ENCODE data around the gene CACNA1E. TPM values are rescaled to one million over a fixed set of nuclear protein-coding genes. Genes with fewer than 3 reads are reported as not detected.

The CACNA1E gene
- total and polyA plus RNA-seq, 2 of the 13 experiments (the other 11 are each of a cell fraction or from before 2014, with no cell fraction given), result not detected

DNA sequence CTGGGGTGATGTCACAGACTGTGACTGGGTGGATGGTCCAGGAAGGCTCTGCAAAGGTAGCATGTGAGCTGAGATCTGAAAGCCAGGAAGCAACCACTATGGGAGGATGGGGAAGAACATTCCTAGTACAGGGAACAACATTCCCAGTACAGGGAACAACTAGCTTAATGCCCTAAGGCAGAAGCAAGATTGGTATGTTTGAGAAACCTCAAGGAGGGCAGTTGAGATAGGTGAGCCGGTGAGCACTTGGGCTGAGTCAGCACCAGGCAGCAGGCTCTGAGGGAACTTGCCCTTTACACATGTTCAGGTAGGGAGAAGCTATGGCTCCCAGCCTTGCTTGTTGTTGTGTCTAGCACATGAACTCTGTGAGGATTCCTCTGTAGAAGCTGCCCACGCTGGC, 24.2 kb upstream of the CACNA1E start:
- 7% methylated on average over 2 of the region's 2 CpGs for WGBS (ENCODE audit: low lambda C conversion rate)
- Histone ChIP-seq H3K27me3 (ENCODE audit: control insufficient read depth in 1 of 2, insufficient read depth in 2 of 2, low read length in 2 of 2) (no peaks in the 10 kb centered on the region), H3K4me1 (ENCODE audit: insufficient read depth, low read length) (no peaks in the 10 kb centered on the region), H3K9me3 (ENCODE audit: low read length) (no peaks in the 10 kb centered on the region), H3K4me2 (ENCODE audit: low read depth, low read length) (no peak overlapping the region), H3K79me2 (ENCODE audit: insufficient read depth, low read length) (no peaks in the 10 kb centered on the region), H3K9ac (ENCODE audit: insufficient read depth, low read depth, low read length) (no peak overlapping the region), H3K36me3 (replicated peaks in 1 of 2; ENCODE audit: control insufficient read depth in 1 of 2, insufficient read depth in 2 of 2, low read length in 2 of 2) (no peaks in the 10 kb centered on the region), H4K20me1 (ENCODE audit: insufficient read depth, low read length) (no peaks in the 10 kb centered on the region), H2AFZ (ENCODE audit: low read length) (no peak overlapping the region), H3K4me3 (replicated peaks in 1 of 3; ENCODE audit: insufficient read depth in 1 of 3, low read depth in 2 of 3, low read length in 3 of 3) (no peak overlapping the region), H3K27ac (ENCODE audit: extremely low read length, insufficient read depth, low read length) (no peak overlapping the region)
- DNase-seq (ENCODE audit: low spot score), result no peak
- ChIA-PET POLR2A (no interaction called here), CTCF (ENCODE audit: low intra/inter-chr PET ratio, low total read pairs) (no interaction called here)
- intact Hi-C loops (cut with micrococcal nuclease; ENCODE audit: unreplicated experiment), result no loop called here
- in situ Hi-C loops (cut with HindIII; ENCODE audit: extremely low pct_ligation_motif_present, low pct_unique_long_range_greater_than_20kb), result no loop called here
- no TSS peak for BruUV-seq (replicated peaks)
- no peak for FAIRE-seq
- no peak for ATAC-seq
- TF ChIP-seq RXRA (CRISPR knock-in tag; IDR thresholded peaks at IDR 0.05), result no peak
- no peak for TF ChIP-seq ZNF768 (CRISPR knock-in tag; IDR thresholded peaks at IDR 0.05)
- TF ChIP-seq GABPA (IDR thresholded peaks at IDR 0.05; ENCODE audit: low read depth, low read length), result no peak
- TF ChIP-seq GABPA (CRISPR knock-in tag; IDR thresholded peaks at IDR 0.05; ENCODE audit: low read depth), result no peak
- no peak for TF ChIP-seq ZNF570 (CRISPR knock-in tag; IDR thresholded peaks at IDR 0.05; ENCODE audit: borderline replicate concordance)

DNA sequence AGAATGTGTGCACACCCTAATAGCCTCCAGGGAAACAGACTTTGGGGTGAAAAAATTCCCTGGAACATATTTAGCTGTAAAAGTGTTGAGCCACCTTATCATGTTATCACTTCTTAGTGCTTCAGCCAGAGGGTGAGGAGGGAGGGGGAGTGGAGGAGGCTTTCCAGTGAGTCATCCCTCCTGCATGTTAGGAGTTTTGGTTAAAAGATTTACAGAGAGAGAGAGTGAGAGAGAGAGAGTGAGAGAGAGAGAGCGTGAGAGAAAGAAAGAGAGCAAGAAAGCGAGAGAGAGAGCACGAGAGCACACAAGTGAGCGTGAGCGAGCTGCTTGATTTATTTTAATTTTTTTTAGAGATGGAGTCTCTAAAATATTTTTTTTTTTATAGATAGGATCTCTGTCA, 13.5 kb upstream of the CACNA1E start:
- no peak for DNase-seq (ENCODE audit: low spot score)

More for the DNA sequence above, 13.5 kb upstream of the CACNA1E start:
- 23% methylated on average over 5 of the region's 5 CpGs for WGBS (ENCODE audit: low lambda C conversion rate)
- no peak overlapping the region for H2AFZ ChIP-seq (ENCODE audit: low read length)
- in situ Hi-C loops (cut with HindIII; ENCODE audit: extremely low pct_ligation_motif_present, low pct_unique_long_range_greater_than_20kb) (loop anchor here (10.0 kb wide), 1 partner anchor 595 kb away; the partner anchor contains the start of gene ZNF648), intact Hi-C loops (cut with micrococcal nuclease; ENCODE audit: unreplicated experiment) (loop anchor here (10.0 kb wide), 1 partner anchor 585 kb away; no protein-coding TSS in a partner anchor)
- H4K20me1 ChIP-seq (ENCODE audit: insufficient read depth, low read length), result no peaks in the 10 kb centered on the region
- FAIRE-seq, result no peak
- H3K4me1 ChIP-seq (ENCODE audit: insufficient read depth, low read length), result no peaks in the 10 kb centered on the region
- no peak overlapping the region for H3K4me3 ChIP-seq (replicated peaks in 1 of 3; ENCODE audit: insufficient read depth in 1 of 3, low read depth in 2 of 3, low read length in 3 of 3)
- H3K4me2 ChIP-seq (ENCODE audit: low read depth, low read length), result no peak overlapping the region
- no peaks in the 10 kb centered on the region for H3K9me3 ChIP-seq (ENCODE audit: low read length)
- no peaks in the 10 kb centered on the region for H3K36me3 ChIP-seq (replicated peaks in 1 of 2; ENCODE audit: control insufficient read depth in 1 of 2, insufficient read depth in 2 of 2, low read length in 2 of 2)
- ATAC-seq, result no peak
- no peaks in the 10 kb centered on the region for H3K79me2 ChIP-seq (ENCODE audit: insufficient read depth, low read length)
- no peak overlapping the region for H3K27ac ChIP-seq (ENCODE audit: extremely low read length, insufficient read depth, low read length)
- no peaks in the 10 kb centered on the region; a peak in 1 of 5 replicates for H3K27me3 ChIP-seq (ENCODE audit: control insufficient read depth in 1 of 2, insufficient read depth in 2 of 2, low read length in 2 of 2)
- H3K9ac ChIP-seq (ENCODE audit: insufficient read depth, low read depth, low read length), result no peak overlapping the region
- TF ChIP-seq ZNF333 (CRISPR knock-in tag; IDR thresholded peaks at IDR 0.05; ENCODE audit: borderline replicate concordance) (no peak), AKAP8 (CRISPR knock-in tag; IDR thresholded peaks at IDR 0.05) (no peak), ZXDC (CRISPR knock-in tag; IDR thresholded peaks at IDR 0.05) (no peak), MAFK (conservative IDR thresholded peaks at IDR 0.05 in 1 of 2, IDR thresholded peaks at IDR 0.05 in 1 of 2; ENCODE audit: low read length in 2 of 2) (no peak), SAP130 (CRISPR knock-in tag; IDR thresholded peaks at IDR 0.05; ENCODE audit: low read depth) (no peak)
- CTCF ChIA-PET (ENCODE audit: low intra/inter-chr PET ratio, low total read pairs), result no interaction called here
- BruUV-seq (replicated peaks), result no TSS peak
- POLR2A ChIA-PET, result no interaction called here

All from HepG2 (cell line).